ENCODE data around the gene TMEM255B.

Gene TMEM255B

GRCh38 chr13:113801289-113801961 lies 42.4 kb downstream of the TMEM255B start:
- no peak for DNase-seq (ENCODE audit: low read depth in 2 of 3, low spot score in 1 of 3)

- no peak for DNase-seq (ENCODE audit: low read depth in 2 of 3, low spot score in 1 of 3)
Observed at GRCh38 chr13:113802090-113802531, 43.1 kb downstream of the TMEM255B start.

- DNase-seq (ENCODE audit: low read depth in 2 of 3, low spot score in 1 of 3), result no peak
Observed at GRCh38 chr13:113802761-113803160, 43.7 kb downstream of the TMEM255B start.

GRCh38 chr13:113803409-113804016 lies 44.5 kb downstream of the TMEM255B start:
- DNase-seq (ENCODE audit: low read depth in 2 of 3, low spot score in 1 of 3), result no peak

GRCh38 chr13:113804017-113804702 lies 45.1 kb downstream of the TMEM255B start:
- no peak for DNase-seq (ENCODE audit: low read depth in 2 of 3, low spot score in 1 of 3)

GRCh38 chr13:113804703-113805430 lies 45.8 kb downstream of the TMEM255B start:
- no peak for DNase-seq (ENCODE audit: low read depth in 2 of 3, low spot score in 1 of 3)

- no peak for DNase-seq (ENCODE audit: low read depth in 2 of 3, low spot score in 1 of 3)
Observed at GRCh38 chr13:113805431-113806103, 46.5 kb downstream of the TMEM255B start.

GRCh38 chr13:113806104-113806471 lies 47.1 kb downstream of the TMEM255B start:
- no peak for DNase-seq (ENCODE audit: low read depth in 2 of 3, low spot score in 1 of 3)

- DNase-seq (ENCODE audit: low read depth in 2 of 3, low spot score in 1 of 3), result no peak
Observed at GRCh38 chr13:113806526-113806925, 47.5 kb downstream of the TMEM255B start.

- DNase-seq (ENCODE audit: low read depth in 2 of 3, low spot score in 1 of 3), result no peak
Observed at GRCh38 chr13:113808058-113808834, 49.2 kb downstream of the TMEM255B start.

- DNase-seq (ENCODE audit: low read depth in 2 of 3, low spot score in 1 of 3), result no peak
Observed at GRCh38 chr13:113809934-113810333, 50.9 kb downstream of the TMEM255B start.

GRCh38 chr13:113810640-113811039 lies 51.6 kb downstream of the TMEM255B start:
- DNase-seq (ENCODE audit: low read depth in 2 of 3, low spot score in 1 of 3), result no peak

GRCh38 chr13:113811081-113811928 lies 52.3 kb downstream of the TMEM255B start:
- DNase-seq (ENCODE audit: low read depth in 2 of 3, low spot score in 1 of 3), result no peak

GRCh38 chr13:113812178-113813040 lies 53.4 kb downstream of the TMEM255B start:
- no peak for DNase-seq (ENCODE audit: low read depth in 2 of 3, low spot score in 1 of 3)

GRCh38 chr13:113813070-113813748 lies 54.2 kb downstream of the TMEM255B start:
- no peak for DNase-seq (ENCODE audit: low read depth in 2 of 3, low spot score in 1 of 3)

- DNase-seq (ENCODE audit: low read depth in 2 of 3, low spot score in 1 of 3), result no peak
Observed at GRCh38 chr13:113813749-113814434, 54.9 kb downstream of the TMEM255B start.

- DNase-seq (ENCODE audit: low read depth in 2 of 3, low spot score in 1 of 3), result no peak
Observed at GRCh38 chr13:113814435-113814821, 55.4 kb downstream of the TMEM255B start.

Measured in stimulated activated CD4-positive, alpha-beta T cell treated with anti-CD3 and anti-CD28 coated beads, Interleukin-12 subunit alpha, Interleukin-12 subunit beta, amount 100 ng/mL, for 48 hours (primary cell).